HG03575 (cell line): ENCODE measurements around the gene TOX2.
"Not testable (repeated sequence)": the region's sequence is repeated elsewhere in the genome, so short reads cannot be mapped to it uniquely, and the experiment has no call there.

Experiments used
- ATAC-seq: cut with Tn5 transposase; IDR thresholded peaks from one replicate; pipeline ENCODE4 v1.9.1; 2021; ENCODE audit not compliant: unreplicated experiment, insufficient number of reproducible peaks, low FRiP score; ENCODE audit errors: extremely low read depth

Gene TOX2

GRCh38 chr20:44036441-44036840, 121.8 kb downstream of the TOX2 start:
- no peak for ATAC-seq

GRCh38 chr20:44038681-44039123, 124.0 kb downstream of the TOX2 start:
- ATAC-seq, result no peak

GRCh38 chr20:44039147-44039546, 124.5 kb downstream of the TOX2 start:
- ATAC-seq, result no peak

- ATAC-seq, result no peak
Measured at GRCh38 chr20:44039741-44040140, 125.1 kb downstream of the TOX2 start.

GRCh38 chr20:44040202-44040915, 125.7 kb downstream of the TOX2 start:
- no peak for ATAC-seq

GRCh38 chr20:44041001-44041400, 126.3 kb downstream of the TOX2 start:
- no peak for ATAC-seq

GRCh38 chr20:44044712-44045111, 130.1 kb downstream of the TOX2 start:
- not testable (repeated sequence) for ATAC-seq

GRCh38 chr20:44050327-44050726, 135.7 kb downstream of the TOX2 start:
- no peak for ATAC-seq

- ATAC-seq, result no peak
Measured at GRCh38 chr20:44050925-44051660, 136.4 kb downstream of the TOX2 start.

GRCh38 chr20:44051661-44052000, 137.0 kb downstream of the TOX2 start:
- ATAC-seq, result no peak

GRCh38 chr20:44052166-44052565, 137.5 kb downstream of the TOX2 start:
- no peak for ATAC-seq

- ATAC-seq, result no peak
Measured at GRCh38 chr20:44053046-44053445, 138.4 kb downstream of the TOX2 start.

GRCh38 chr20:44054118-44054517, 139.5 kb downstream of the TOX2 start:
- no peak for ATAC-seq

- ATAC-seq, result no peak
Measured at GRCh38 chr20:44054849-44055248, 140.2 kb downstream of the TOX2 start.

- ATAC-seq, result no peak
Measured at GRCh38 chr20:44056010-44056698, 141.5 kb downstream of the TOX2 start.

- no peak for ATAC-seq
Measured at GRCh38 chr20:44057698-44058675, 143.3 kb downstream of the TOX2 start.

- ATAC-seq, result no peak
Measured at GRCh38 chr20:44064501-44065400, 150.1 kb downstream of the TOX2 start.
